Right atrium auricular region (tissue), 2 donors: Measurements from ENCODE around the gene ALG14. TPM values are rescaled to one million over a fixed set of nuclear protein-coding genes. Genes with fewer than 3 reads are reported as not detected.

Experiments used
- DNase-seq: peaks from one replicate; pipeline ENCODE4 v3.0.0-alpha.2; 2019; ENCODE audit warnings: low spot score
- H3K27ac ChIP-seq, 2 donors: fragments of 200-600 bp; sonication (generic); 1 replicate in 1 of 2; 2 replicates in 1 of 2; pipeline ENCODE4 v1.5.1; 2016 to 2019
- H3K27me3 ChIP-seq, 2 donors: fragments of 200-600 bp; sonication (generic); one replicate each; pipeline versions ENCODE4 v1.5.1 to v1.6.0; 2017 to 2019
- H3K36me3 ChIP-seq: fragments of 200-600 bp; sonication (generic); one replicate; pipeline ENCODE4 v1.5.1; 2016
- H3K4me1 ChIP-seq, 2 donors: fragments of 200-600 bp; sonication (generic); one replicate each; pipeline versions ENCODE4 v1.5.1 to v1.6.0; 2017 to 2019
- H3K4me3 ChIP-seq, 2 donors: fragments of 200-600 bp; sonication (generic); 1 replicate in 1 of 2; 2 replicates in 1 of 2; pipeline ENCODE4 v1.5.1; 2017 to 2019; ENCODE audit warnings: mild to moderate bottlenecking in 1 of 2, moderate library complexity in 1 of 2
- H3K9me3 ChIP-seq, 2 donors: fragments of 200-600 bp; sonication (generic); one replicate each; pipeline ENCODE4 v1.5.1; 2019
- CTCF ChIP-seq, 2 donors: fragments of 200-600 bp; sonication (generic); IDR thresholded peaks; one replicate each; pipeline ENCODE4 v1.5.1; 2019; ENCODE audit warnings: antibody characterized with exemption in 2 of 2
- total RNA-seq, 2 donors: library from RNA; depleted of rRNA; stranded (reverse); fragments of >200 nt; gene quantifications; one replicate each; pipeline ENCODE4 v1.1.0, GENCODE V29; 2016

ALG14 gene
- total RNA-seq, 2 donors from 2014 or later = 0.74 to 0.79 TPM

- H3K27me3 ChIP-seq = no peaks in the 10 kb centered on the region
- H3K4me3 ChIP-seq = peak overlapping the region; percentile 66 to 84
- DNase-seq = no peak
- TF ChIP-seq CTCF (IDR thresholded peaks at IDR 0.05) = no peak
- peaks cover 0 to 51% of the 10 kb centered on the region in 2 donors for H3K4me1 ChIP-seq
- H3K27ac ChIP-seq = peak overlapping the region; percentile 97 to 99
- H3K36me3 ChIP-seq = no peaks in the 10 kb centered on the region
- H3K9me3 ChIP-seq = no peaks in the 10 kb centered on the region
Measured at GRCh38 chr1:94928293-94928939, 144.3 kb downstream of the ALG14 start.

GRCh38 chr1:94927405-94928175 lies 145.2 kb downstream of the ALG14 start:
- H3K4me3 ChIP-seq = peak overlapping the region; percentile 66 to 84
- no peak for DNase-seq
- H3K4me1 ChIP-seq = peaks cover 0 to 58% of the 10 kb centered on the region in 2 donors
- no peaks in the 10 kb centered on the region for H3K9me3 ChIP-seq
- H3K27ac ChIP-seq = peak overlapping the region; percentile 97 to 99
- no peak for TF ChIP-seq CTCF (IDR thresholded peaks at IDR 0.05)
- H3K36me3 ChIP-seq = no peaks in the 10 kb centered on the region
- no peaks in the 10 kb centered on the region for H3K27me3 ChIP-seq

GRCh38 chr1:94926915-94927404 lies 145.8 kb downstream of the ALG14 start, which contains the start of gene CNN3:
Gene CNN3, minus strand, starts transcription at chr1:94927110. Its CDS starts 216 bp downstream, at chr1:94926894.
- Histone ChIP-seq H3K4me3 (peak within 1 kb of the TSS; percentile 66 to 84), H3K4me1 (peaks cover 0 to 65% of the 10 kb centered on the region in 2 donors), H3K27me3 (no peaks in the 10 kb centered on the region), H3K27ac (peak within 1 kb of the TSS; percentile 97 to 99), H3K36me3 (no peaks in the 10 kb centered on the region), H3K9me3 (no peaks in the 10 kb centered on the region)
- TF ChIP-seq CTCF (IDR thresholded peaks at IDR 0.05) = no peak
- peak; percentile 90 for DNase-seq

- peak overlapping the region; percentile 97 to 99 for H3K27ac ChIP-seq
- H3K27me3 ChIP-seq = no peaks in the 10 kb centered on the region
- no peaks in the 10 kb centered on the region for H3K36me3 ChIP-seq
- no peaks in the 10 kb centered on the region for H3K9me3 ChIP-seq
- peak; percentile 40 to 68 for TF ChIP-seq CTCF (IDR thresholded peaks at IDR 0.05)
- peak overlapping the region; percentile 66 to 84 for H3K4me3 ChIP-seq
- peaks cover 0 to 71% of the 10 kb centered on the region in 2 donors for H3K4me1 ChIP-seq
- no peak for DNase-seq
Measured at GRCh38 chr1:94926126-94926914, 146.4 kb downstream of the ALG14 start.

- DNase-seq = peak; percentile 88
- no peaks in the 10 kb centered on the region for H3K9me3 ChIP-seq
- H3K27me3 ChIP-seq = no peaks in the 10 kb centered on the region
Measured at GRCh38 chr1:94925561-94926125, 147.1 kb downstream of the ALG14 start.

More at GRCh38 chr1:94925561-94926125, 147.1 kb downstream of the ALG14 start:
- H3K4me3 ChIP-seq = peak overlapping the region; percentile 66 to 84
- no peaks in the 10 kb centered on the region for H3K36me3 ChIP-seq
- H3K27ac ChIP-seq = peak overlapping the region; percentile 97 to 99
- H3K4me1 ChIP-seq = peaks cover 0 to 78% of the 10 kb centered on the region in 2 donors
- no peak for TF ChIP-seq CTCF (IDR thresholded peaks at IDR 0.05)
